ENCODE data around the gene VEPH1.
A peak's percentile ranks its signal among the peaks of the same experiment; 100 is the strongest.
"Not testable (repeated sequence)": the region's sequence is repeated elsewhere in the genome, so short reads cannot be mapped to it uniquely, and the experiment has no call there.

The VEPH1 gene

GRCh38 chr3:157381606-157382005, 121.6 kb downstream of the VEPH1 start:
- DNase-seq: no peak

- no peak for DNase-seq
Observed at GRCh38 chr3:157379525-157380140, 123.6 kb downstream of the VEPH1 start.

- DNase-seq: no peak
Observed at GRCh38 chr3:157376603-157377300, 126.5 kb downstream of the VEPH1 start.

- DNase-seq: no peak
Observed at GRCh38 chr3:157375342-157375986, 127.8 kb downstream of the VEPH1 start.

- DNase-seq: no peak
Observed at GRCh38 chr3:157374933-157375332, 128.3 kb downstream of the VEPH1 start.

- no peak for DNase-seq
Observed at GRCh38 chr3:157373783-157374182, 129.4 kb downstream of the VEPH1 start.

GRCh38 chr3:157370867-157371266, 132.3 kb downstream of the VEPH1 start:
- DNase-seq: no peak

- peak in 2 of 3 experiments; percentile 21 to 63 for DNase-seq
Observed at GRCh38 chr3:157369727-157370421, 133.3 kb downstream of the VEPH1 start.

GRCh38 chr3:157368171-157368570, 135.0 kb downstream of the VEPH1 start:
- peak in 1 of 3 experiments; percentile 18 for DNase-seq

- DNase-seq: no peak
Observed at GRCh38 chr3:157363393-157363792, 139.8 kb downstream of the VEPH1 start.

GRCh38 chr3:157362348-157362747, 140.9 kb downstream of the VEPH1 start:
- no peak for DNase-seq

GRCh38 chr3:157360044-157360443, 143.2 kb downstream of the VEPH1 start:
- DNase-seq: no peak

- no peak for DNase-seq
Observed at GRCh38 chr3:157356541-157356940, 146.7 kb downstream of the VEPH1 start.

- no peak for DNase-seq
Observed at GRCh38 chr3:157355276-157355675, 147.9 kb downstream of the VEPH1 start.

GRCh38 chr3:157354722-157355121, 148.5 kb downstream of the VEPH1 start:
- DNase-seq: peak in 1 of 3 experiments; percentile 14

GRCh38 chr3:157354254-157354653, 149.0 kb downstream of the VEPH1 start:
- DNase-seq: no peak

GRCh38 chr3:157353652-157354051, 149.6 kb downstream of the VEPH1 start:
- DNase-seq: no peak

GRCh38 chr3:157351981-157352380, 151.2 kb downstream of the VEPH1 start:
- no peak for DNase-seq

- not testable (repeated sequence) for DNase-seq
Observed at GRCh38 chr3:157350651-157351050, 152.6 kb downstream of the VEPH1 start.

- not testable (repeated sequence) for DNase-seq
Observed at GRCh38 chr3:157348304-157349075, 154.7 kb downstream of the VEPH1 start.

GRCh38 chr3:157347577-157348303, 155.5 kb downstream of the VEPH1 start:
- no peak for DNase-seq

Data from NCI-H1417 (cell line).